Ectodermal cell (in vitro differentiated cells): ENCODE data around the gene KCNJ18.
"Not testable (repeated sequence)": the region's sequence is repeated elsewhere in the genome, so short reads cannot be mapped to it uniquely, and the experiment has no call there.

Experiments used
- H3K27ac ChIP-seq: 2 replicates; pipeline ENCODE4 v1.7.0; 2013; ENCODE audit warnings: mild to moderate bottlenecking, low read depth, low read length; ENCODE audit not compliant: insufficient read depth, poor library complexity, severe bottlenecking
- H3K27me3 ChIP-seq: 2 replicates; pipeline ENCODE4 v1.7.0; 2013; ENCODE audit warnings: mild to moderate bottlenecking, low read length; ENCODE audit not compliant: insufficient read depth, control insufficient read depth, poor library complexity, severe bottlenecking
- H3K36me3 ChIP-seq: one replicate; pipeline ENCODE4 v1.7.0; 2013; ENCODE audit warnings: low read length; ENCODE audit not compliant: control insufficient read depth, insufficient read depth
- H3K4me1 ChIP-seq: one replicate; pipeline ENCODE4 v1.7.0; 2013; ENCODE audit warnings: low read length; ENCODE audit not compliant: control insufficient read depth, insufficient read depth
- H3K4me3 ChIP-seq: 2 replicates; pipeline ENCODE4 v1.7.0; 2013; ENCODE audit warnings: low read depth, low read length, control low read depth; ENCODE audit not compliant: insufficient read depth
- H3K9me3 ChIP-seq: 2 replicates; pipeline ENCODE4 v1.7.0; 2013; ENCODE audit warnings: mild to moderate bottlenecking, low read length, moderate library complexity; ENCODE audit not compliant: control insufficient read depth
- WGBS, 2 experiments: methylation state at CpG; one replicate each; pipeline ENCODE4 v1.1.7; 2013; ENCODE audit warnings: missing lambda C conversion rate in 2 of 2; 5-methylcytosine and 5-hydroxymethylcytosine counted together

KCNJ18 gene

DNA sequence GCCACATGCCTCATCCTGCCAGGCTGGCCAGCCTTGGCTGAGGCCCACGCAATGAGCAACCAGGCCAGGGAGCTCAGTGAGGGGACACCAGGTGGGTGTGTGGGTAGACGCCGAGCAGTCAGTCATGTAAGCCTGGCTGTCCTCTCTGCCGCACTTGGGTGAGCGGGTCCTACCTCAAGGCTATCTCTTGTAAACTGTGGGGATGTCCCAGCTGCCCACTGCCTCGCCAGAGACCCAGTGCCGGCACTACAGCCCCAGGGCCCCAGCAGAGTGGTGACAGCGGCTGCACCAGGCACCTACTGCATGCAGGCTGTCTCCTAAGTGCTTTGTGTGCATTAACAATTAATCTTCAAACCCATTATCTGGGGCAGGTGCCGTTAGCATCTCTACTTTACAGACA lies 52.3 kb downstream of the KCNJ18 start:
- not testable (repeated sequence) for H3K27ac ChIP-seq, H3K27me3 ChIP-seq, H3K9me3 ChIP-seq, H3K4me3 ChIP-seq, H3K4me1 ChIP-seq, H3K36me3 ChIP-seq
- WGBS, 2 experiments: 82 to 84% methylated on average over 7 to 8 of the region's 9 CpGs

DNA sequence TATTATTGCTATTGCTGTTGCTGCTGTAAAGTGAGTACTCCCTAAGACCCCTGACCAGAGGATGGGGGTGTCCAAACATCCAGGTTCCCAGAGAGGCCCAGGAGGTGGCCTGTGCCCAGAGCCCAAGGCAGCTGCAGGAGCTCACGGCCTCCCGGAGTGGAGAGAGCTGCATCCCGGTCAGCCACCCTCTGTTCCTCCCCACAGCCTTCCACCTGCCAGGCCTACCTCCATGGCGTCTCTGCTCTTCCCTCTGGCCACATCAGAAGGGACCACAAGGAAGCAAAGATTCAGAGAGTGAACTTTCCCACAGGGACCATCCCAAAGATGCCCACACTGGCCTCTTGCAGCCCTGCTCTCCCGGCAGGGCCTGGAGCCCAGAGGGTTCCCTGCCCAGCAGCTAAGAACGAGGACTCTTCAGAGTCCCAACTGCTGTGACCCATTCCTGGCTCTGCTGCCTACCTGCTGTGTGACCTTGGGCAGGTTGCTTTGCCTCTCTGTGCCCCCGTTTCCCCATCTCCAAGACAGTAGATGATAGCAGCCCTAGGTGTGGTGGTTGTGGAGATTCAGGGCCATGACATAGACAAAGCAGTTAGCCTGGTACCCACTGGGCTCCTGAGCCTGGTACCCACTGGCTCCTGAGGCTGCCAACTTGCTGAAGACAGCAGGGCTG lies 53.2 kb downstream of the KCNJ18 start:
- not testable (repeated sequence) for H3K27ac ChIP-seq, H3K27me3 ChIP-seq
- WGBS, 2 experiments: 77 to 78% methylated on average over 7 of the region's 7 CpGs

DNA sequence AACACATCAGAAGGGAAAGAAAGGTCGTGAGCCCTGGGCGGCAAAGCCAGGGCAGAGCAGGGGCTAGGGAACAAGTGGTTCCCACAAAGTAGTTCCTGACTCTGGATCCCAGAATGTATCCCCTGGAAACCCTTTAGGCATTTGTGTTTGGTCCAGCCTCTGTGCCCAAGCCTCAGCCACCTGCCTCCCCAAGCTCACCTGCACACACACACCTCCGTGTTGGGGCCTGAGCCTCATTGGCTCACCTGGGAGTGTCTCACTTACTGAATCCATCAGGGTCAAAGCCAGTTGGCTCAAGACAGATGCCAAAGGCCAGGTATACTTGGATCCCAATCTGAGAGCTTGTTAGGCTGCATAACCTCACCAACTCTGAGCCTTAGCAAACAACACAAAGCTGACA lies 54.1 kb downstream of the KCNJ18 start:
- not testable (repeated sequence) for H3K9me3 ChIP-seq, H3K4me3 ChIP-seq, H3K36me3 ChIP-seq, H3K4me1 ChIP-seq, H3K27ac ChIP-seq, H3K27me3 ChIP-seq
- 75 to 80% methylated on average over 3 of the region's 3 CpGs for WGBS, 2 experiments

More for the DNA sequence above, 53.2 kb downstream of the KCNJ18 start:
- H3K9me3 ChIP-seq, H3K36me3 ChIP-seq, H3K4me3 ChIP-seq, H3K4me1 ChIP-seq: not testable (repeated sequence)

GRCh38 chr17:21747195-21747915 lies 55.0 kb downstream of the KCNJ18 start:
- not testable (repeated sequence) for H3K4me3 ChIP-seq, H3K27me3 ChIP-seq, H3K4me1 ChIP-seq, H3K36me3 ChIP-seq, H3K9me3 ChIP-seq, H3K27ac ChIP-seq
- 79 to 84% methylated on average over 8 of the region's 8 CpGs for WGBS, 2 experiments

- not testable (repeated sequence) for H3K4me3 ChIP-seq, H3K27ac ChIP-seq, H3K4me1 ChIP-seq, H3K27me3 ChIP-seq, H3K36me3 ChIP-seq, H3K9me3 ChIP-seq
- WGBS, 2 experiments: 61 to 68% methylated on average over 5 of the region's 5 CpGs
Measured at GRCh38 chr17:21748686-21749085, 56.4 kb downstream of the KCNJ18 start.

DNA sequence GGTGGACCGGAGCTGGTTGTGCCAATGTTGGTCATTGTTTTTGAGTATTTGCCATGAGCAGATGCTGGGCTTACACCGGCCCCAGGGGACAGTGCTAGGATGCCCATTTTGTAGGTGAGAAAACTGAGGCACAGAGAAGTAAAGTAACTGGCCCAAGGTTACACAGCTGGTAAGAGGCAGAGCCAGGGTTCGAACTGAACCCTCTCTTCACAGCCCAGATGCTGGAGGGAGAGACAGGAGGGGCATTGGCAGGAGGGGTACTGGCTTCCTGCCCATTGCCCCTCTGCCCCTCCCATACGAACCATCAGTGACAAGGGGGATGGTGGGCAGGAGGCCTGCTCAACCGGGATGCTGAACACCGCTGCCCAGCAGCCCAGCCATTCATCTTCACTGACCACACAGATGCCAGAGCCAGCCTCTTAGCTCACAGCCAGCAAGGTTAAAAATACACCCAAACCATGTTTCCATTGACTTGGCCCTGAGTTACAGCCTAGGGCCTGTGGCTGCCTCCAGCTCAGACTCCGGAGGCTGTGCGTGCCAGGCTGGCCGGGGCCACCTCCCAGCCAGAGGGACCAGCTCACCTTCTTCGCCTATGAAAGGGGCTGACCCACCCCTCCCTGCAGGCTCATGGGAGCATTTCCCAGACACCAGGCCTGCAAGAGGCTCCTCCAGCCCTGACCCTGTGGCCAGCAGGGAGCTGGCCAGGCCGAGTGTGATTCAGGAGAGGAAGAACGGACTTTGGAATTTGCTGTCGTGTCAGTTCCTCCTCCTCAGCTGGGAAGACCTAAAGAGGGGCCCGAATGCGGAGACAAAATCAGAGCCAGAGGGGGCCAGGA lies 57.6 kb downstream of the KCNJ18 start:
- 76 to 81% methylated on average over 14 to 15 of the region's 15 CpGs for WGBS, 2 experiments
- not testable (repeated sequence) for H3K4me3 ChIP-seq, H3K36me3 ChIP-seq

GRCh38 chr17:21751111-21751510 lies 58.8 kb downstream of the KCNJ18 start:
- not testable (repeated sequence) for H3K4me1 ChIP-seq, H3K36me3 ChIP-seq, H3K9me3 ChIP-seq, H3K27me3 ChIP-seq, H3K27ac ChIP-seq, H3K4me3 ChIP-seq
- 58 to 59% methylated on average over 2 of the region's 2 CpGs for WGBS, 2 experiments

More for the DNA sequence above, 57.6 kb downstream of the KCNJ18 start:
- H3K27ac ChIP-seq, H3K27me3 ChIP-seq, H3K4me1 ChIP-seq, H3K9me3 ChIP-seq: not testable (repeated sequence)
